GM23248 (cell line): ENCODE measurements around the gene MAT2A.

Experiments used
- EZH2 ChIP-seq: fragments of 200-600 bp; sonication (generic); IDR thresholded peaks from 2 replicates; pipeline ENCODE4 v1.6.1; 2018; ENCODE audit warnings: antibody characterized with exemption, mild to moderate bottlenecking; ENCODE audit not compliant: insufficient read depth, poor library complexity, severe bottlenecking
- EZH2phosphoT487 ChIP-seq: fragments of 200-600 bp; sonication (generic); IDR thresholded peaks from 2 replicates; pipeline ENCODE4 v1.6.1; 2018; ENCODE audit warnings: antibody characterized with exemption, moderate library complexity, mild to moderate bottlenecking, low read depth; ENCODE audit not compliant: insufficient read depth

- TF ChIP-seq EZH2 (no peak), EZH2phosphoT487 (no peak)
Measured at GRCh38 chr2:85539361-85540132, 579 bp downstream of the MAT2A start.
